Right cardiac atrium (tissue), 5 donors: Measurements from ENCODE around the gene TOX2. TPM values are rescaled to one million over a fixed set of nuclear protein-coding genes. Genes with fewer than 3 reads are reported as not detected.

ENCODE experiments used
- ATAC-seq, 2 donors: fragments of 200-7000 bp; cut with Tn5 transposase; one replicate each; pipeline versions ENCODE4 v1.8.0 to v1.9.1; 2020; ENCODE audit warnings: moderate library complexity in 2 of 2, mild to moderate bottlenecking in 1 of 2
- DNase-seq, 3 donors: peaks; one replicate each; pipeline ENCODE4 v3.0.0-alpha.2; 2020
- H3K27ac ChIP-seq: one replicate; pipeline ENCODE4 v1.5.1; 2013; ENCODE audit warnings: mild to moderate bottlenecking, low read length, control low read depth, moderate library complexity
- H3K27me3 ChIP-seq: one replicate; pipeline ENCODE4 v1.6.1; 2013; ENCODE audit not compliant: control insufficient read depth, insufficient read depth
- H3K4me1 ChIP-seq: one replicate; pipeline ENCODE4 v1.6.1; 2013; ENCODE audit warnings: low read length; ENCODE audit not compliant: control insufficient read depth, insufficient read depth
- H3K4me3 ChIP-seq: one replicate; pipeline ENCODE4 v1.5.1; 2013; ENCODE audit warnings: low read length, control low read depth
- H3K9me3 ChIP-seq: one replicate; pipeline ENCODE4 v1.6.1; 2013; ENCODE audit warnings: low read length; ENCODE audit not compliant: control insufficient read depth
- WGBS: extraction: QIAGEN DNeasy Blood & Tissue Kit; methylation state at CpG from one replicate; pipeline ENCODE4 v1.1.7; 2013; 5-methylcytosine and 5-hydroxymethylcytosine counted together
- intact Hi-C, 4 donors: fragments of 100-400 bp; cut with DNase I; formaldehyde crosslinking; loops; one replicate each; pipeline versions ENCODE4 v1.11.0 to v1.14.0; 2022 to 2023
- polyA plus RNA-seq: library from polyadenylated mRNA; stranded (reverse); fragments of 200-250 nt; gene quantifications from one replicate; pipeline ENCODE4 v1.2.3, GENCODE V29; 2013
- total RNA-seq, 4 donors: library from RNA; stranded (reverse); fragmentation: NEBNext Ultra II Directional; extraction: Animal tissue kit (Norgen Biotek cat#: 25700); gene quantifications; one replicate each; pipeline ENCODE4 v1.2.1, GENCODE V29; 2021
- donor health status: healthy with polysubstance abuse.
- donor health status: DM: no; HTN: yes; CAD: no.
- donor health status: DM: no; HTN: no; CAD: no.
- donor health status: DM: no; HTN: yes; CAD: no; lungs with severe emphysema.
- donor health status: DM: yes; HTN: yes; CAD: no.

The TOX2 gene
- total and polyA plus RNA-seq, 5 donors = 0.99 to 3.0 (median 1.5) TPM

DNA sequence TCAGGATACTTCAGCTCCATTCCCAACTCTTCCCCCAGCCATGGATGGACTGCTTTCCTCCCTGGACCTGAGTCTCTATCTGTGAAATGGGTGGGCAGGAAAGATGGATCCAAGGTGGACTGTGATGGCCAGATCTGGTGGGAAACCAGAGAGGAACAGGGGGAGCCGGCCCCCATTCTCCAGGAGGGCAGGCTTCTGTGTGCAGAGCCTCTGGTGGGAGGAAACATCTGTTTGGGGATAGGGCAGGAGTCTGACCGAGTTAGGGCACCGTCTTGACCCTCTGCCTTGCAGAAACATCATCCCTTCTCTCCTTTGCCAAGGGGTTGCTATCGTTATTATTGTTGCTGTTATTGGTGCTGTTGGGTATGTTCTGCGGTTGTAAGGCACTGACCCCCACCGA is 91.5 kb downstream of the TOX2 start:
- no peak overlapping the region for H3K27ac ChIP-seq
- intact Hi-C loops = no loop called here
- DNase-seq (no peak), ATAC-seq (no peak)
- no peaks in the 10 kb centered on the region for H3K27me3 ChIP-seq
- peaks cover 2% of the 10 kb centered on the region for H3K4me1 ChIP-seq
- WGBS = 97% methylated on average over 6 of the region's 6 CpGs
- H3K9me3 ChIP-seq = no peaks in the 10 kb centered on the region
- H3K4me3 ChIP-seq = no peak overlapping the region

DNA sequence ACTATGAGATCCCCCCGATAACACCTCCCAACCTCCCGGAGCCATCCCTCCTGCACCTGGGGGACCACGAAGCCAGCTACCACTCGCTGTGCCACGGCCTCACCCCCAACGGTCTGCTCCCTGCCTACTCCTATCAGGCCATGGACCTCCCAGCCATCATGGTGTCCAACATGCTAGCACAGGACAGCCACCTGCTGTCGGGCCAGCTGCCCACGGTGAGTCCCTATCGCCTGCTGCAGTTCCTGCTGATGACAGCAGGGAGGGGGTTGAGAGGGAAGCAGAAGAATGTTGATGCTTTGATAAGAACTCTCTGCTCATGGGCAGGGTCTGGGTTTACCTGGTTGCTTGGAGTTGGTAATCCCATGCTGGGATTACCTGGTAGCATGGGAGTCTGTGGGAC is 91.9 kb downstream of the TOX2 start:
- Histone ChIP-seq H3K4me1 (peaks cover 2% of the 10 kb centered on the region), H3K4me3 (no peak overlapping the region), H3K27ac (no peak overlapping the region), H3K9me3 (no peaks in the 10 kb centered on the region), H3K27me3 (no peaks in the 10 kb centered on the region)
- ATAC-seq (no peak), DNase-seq (no peak)
- intact Hi-C loops = no loop called here
- WGBS = 77% methylated on average over 9 of the region's 9 CpGs

DNA sequence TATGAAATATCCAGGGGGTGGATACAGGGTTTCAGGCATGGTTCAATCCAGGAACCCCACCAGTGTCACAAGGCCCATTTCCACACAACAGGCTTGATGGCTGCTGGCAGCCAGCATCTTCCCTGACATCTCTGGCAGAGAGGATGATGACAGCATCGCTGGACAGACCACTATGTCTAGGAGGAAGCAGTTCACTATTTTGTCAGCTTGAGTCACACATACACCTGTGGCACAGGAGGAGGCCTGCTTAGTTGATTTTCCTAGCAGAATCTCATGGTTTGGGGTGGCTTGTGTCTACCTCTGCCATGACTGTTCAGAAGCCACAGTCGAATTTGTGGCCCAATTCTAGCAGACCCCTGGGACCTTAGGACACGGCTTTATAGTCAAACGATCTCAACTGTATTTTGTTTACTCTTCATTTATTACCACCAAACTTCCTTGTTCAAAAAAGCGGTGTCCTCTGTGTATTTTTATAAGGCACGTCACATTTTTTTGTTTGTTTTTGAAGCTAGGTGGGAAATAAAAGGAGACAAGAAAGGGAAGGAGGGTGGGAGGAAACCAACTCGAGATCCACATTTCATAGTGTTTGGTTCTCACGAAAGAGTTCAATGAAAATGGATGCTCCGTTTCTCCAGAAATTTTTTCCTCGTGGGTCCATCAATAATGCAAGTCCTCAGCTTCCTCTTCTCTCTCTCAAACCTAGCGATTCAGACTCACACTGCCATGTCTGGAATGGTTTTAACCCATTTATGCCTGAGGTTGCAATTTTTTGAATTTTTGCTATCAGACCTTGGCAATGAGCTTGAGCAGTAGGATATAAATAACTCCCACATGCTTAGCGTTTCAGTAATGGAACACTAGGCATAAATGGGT is 94.4 kb downstream of the TOX2 start:
- no peak overlapping the region for H3K27ac ChIP-seq
- 58% methylated on average over 12 of the region's 12 CpGs for WGBS
- no peaks in the 10 kb centered on the region for H3K9me3 ChIP-seq
- H3K27me3 ChIP-seq = no peaks in the 10 kb centered on the region
- DNase-seq (no peak), ATAC-seq (no peak)
- H3K4me3 ChIP-seq = no peak overlapping the region
- intact Hi-C loops = no loop called here
- peaks cover 2% of the 10 kb centered on the region for H3K4me1 ChIP-seq

DNA sequence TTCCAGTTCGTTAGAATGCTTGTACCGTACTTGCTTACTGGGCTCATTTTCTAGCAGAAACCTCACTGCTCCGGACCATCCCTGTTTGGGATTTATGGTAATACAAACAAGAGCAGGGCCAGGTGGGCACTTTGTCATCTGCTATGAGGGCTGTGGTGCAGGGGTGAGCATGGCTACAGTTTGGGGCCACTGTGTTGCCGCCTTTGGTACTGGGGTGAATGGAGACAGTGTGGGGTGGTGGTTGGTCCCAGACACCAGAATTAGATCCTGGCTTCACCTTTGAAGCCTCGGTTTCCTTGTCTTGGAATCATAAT is 95.0 kb downstream of the TOX2 start:
- WGBS = 77% methylated on average over 5 of the region's 5 CpGs
- no peaks in the 10 kb centered on the region for H3K27me3 ChIP-seq
- intact Hi-C loops = no loop called here
- ATAC-seq (no peak), DNase-seq (no peak)
- H3K9me3 ChIP-seq = no peaks in the 10 kb centered on the region
- H3K4me1 ChIP-seq = peaks cover 2% of the 10 kb centered on the region
- H3K27ac ChIP-seq = no peak overlapping the region
- H3K4me3 ChIP-seq = no peak overlapping the region

DNA sequence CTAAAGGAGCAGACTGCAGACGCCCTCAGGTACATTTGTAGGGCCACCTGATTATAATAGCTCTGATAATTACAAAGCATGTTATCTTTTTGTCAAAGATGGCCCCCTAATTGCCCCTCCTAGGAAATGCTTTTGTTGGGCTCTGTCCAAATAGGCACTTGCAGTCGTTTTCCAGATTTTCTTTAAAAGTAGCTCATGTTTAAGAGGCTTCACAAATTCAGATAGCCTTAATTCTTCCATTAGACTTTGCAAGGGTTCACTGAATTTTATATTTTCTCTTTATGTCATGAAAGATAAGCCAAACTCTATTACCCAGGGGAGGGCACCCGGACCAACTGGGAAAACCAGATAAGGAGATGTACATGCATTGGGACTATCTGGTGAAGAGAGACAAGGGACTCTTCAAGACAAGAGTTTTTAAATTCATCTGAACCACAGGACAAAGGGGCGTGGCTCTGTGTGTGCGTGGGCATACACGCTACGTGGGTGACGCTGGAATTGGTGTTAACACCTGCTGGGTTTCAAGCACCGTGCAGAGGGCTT is 95.6 kb downstream of the TOX2 start:
- H3K4me1 ChIP-seq = peaks cover 2% of the 10 kb centered on the region
- intact Hi-C loops = no loop called here
- H3K27ac ChIP-seq = no peak overlapping the region
- ATAC-seq = no peak
- H3K27me3 ChIP-seq = no peaks in the 10 kb centered on the region
- H3K4me3 ChIP-seq = no peak overlapping the region
- WGBS = 64% methylated on average over 9 of the region's 9 CpGs
- no peaks in the 10 kb centered on the region for H3K9me3 ChIP-seq
- no peak for DNase-seq

DNA sequence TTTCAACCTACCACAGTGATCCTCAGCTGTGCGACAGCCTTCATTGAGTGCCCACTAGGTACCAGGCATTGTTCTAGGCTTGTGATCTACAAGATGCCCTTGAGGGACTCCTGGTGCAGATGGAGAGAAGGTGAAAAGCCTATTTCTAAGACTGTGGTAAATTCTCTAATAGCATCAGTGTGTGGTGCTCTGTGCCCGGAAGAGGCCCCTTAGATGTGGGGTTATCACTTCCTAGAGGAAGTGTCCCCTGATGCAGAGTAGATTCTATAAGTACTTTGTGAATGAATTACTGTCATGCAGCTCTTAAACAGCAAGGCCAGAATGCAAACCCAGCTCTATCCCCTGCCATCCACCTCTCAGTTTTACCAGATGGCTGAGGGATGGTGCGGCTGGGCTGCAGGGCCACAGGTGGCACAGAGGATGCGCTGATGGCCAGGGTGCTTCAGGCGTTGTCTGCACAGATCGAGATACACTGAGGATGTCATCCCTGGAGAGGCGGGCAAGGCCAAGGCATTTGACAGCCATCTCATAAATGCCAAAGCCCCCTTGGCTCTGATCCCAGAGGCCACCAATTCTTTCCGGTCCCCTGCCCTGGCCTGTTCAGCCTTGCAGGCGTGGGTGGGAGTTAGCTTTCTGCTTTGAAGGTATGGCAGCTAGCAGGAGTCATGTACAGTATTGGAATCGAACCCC is 96.7 kb downstream of the TOX2 start:
- Histone ChIP-seq H3K27ac (no peak overlapping the region), H3K4me3 (no peak overlapping the region), H3K27me3 (no peaks in the 10 kb centered on the region), H3K4me1 (peaks cover 2% of the 10 kb centered on the region), H3K9me3 (no peaks in the 10 kb centered on the region)
- intact Hi-C loops = no loop called here
- no peak for ATAC-seq
- 81% methylated on average over 10 of the region's 10 CpGs for WGBS
- DNase-seq = no peak

DNA sequence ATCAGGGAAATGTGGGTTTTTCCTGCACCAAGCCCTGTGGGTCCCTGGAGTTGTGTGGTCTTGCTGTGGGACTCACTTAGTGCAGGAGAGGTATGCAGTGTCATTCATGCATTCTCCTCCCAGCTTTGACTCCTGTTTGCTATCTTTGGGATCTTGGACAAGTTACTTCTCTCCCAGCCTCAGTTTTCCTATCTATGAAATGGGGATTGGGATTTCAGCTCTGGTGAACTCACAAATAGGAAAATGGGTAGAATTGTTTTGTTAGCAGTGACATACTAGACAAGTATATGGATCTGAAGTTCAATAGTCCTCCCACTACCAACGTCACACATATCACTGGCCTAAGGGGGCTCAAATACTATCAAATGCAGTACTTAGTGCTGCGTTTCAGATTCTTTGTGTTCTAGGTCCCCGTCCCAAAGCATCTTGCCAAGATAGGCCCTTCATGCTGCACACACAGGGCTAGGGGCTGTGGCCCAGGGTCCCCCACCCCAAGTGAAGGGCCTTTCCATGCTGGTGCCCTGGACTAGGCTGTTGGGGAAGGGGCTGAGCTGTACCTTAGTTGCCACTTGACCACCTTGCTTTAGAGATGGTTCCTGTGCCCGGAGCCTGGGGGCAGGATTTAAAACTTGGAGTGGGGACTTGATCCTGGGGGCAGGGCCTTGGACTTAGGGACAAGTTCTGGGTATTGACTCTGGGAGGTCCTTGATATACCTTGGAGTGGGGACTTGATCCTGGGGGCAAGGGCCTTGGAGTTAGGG is 98.0 kb downstream of the TOX2 start:
- ATAC-seq (no peak), DNase-seq (no peak)
- intact Hi-C loops = no loop called here
- H3K4me1 ChIP-seq = peaks cover 2% of the 10 kb centered on the region
- H3K9me3 ChIP-seq = no peaks in the 10 kb centered on the region
- H3K27me3 ChIP-seq = no peaks in the 10 kb centered on the region
- 91% methylated on average over 4 of the region's 4 CpGs for WGBS
- H3K27ac ChIP-seq = no peak overlapping the region
- no peak overlapping the region for H3K4me3 ChIP-seq

DNA sequence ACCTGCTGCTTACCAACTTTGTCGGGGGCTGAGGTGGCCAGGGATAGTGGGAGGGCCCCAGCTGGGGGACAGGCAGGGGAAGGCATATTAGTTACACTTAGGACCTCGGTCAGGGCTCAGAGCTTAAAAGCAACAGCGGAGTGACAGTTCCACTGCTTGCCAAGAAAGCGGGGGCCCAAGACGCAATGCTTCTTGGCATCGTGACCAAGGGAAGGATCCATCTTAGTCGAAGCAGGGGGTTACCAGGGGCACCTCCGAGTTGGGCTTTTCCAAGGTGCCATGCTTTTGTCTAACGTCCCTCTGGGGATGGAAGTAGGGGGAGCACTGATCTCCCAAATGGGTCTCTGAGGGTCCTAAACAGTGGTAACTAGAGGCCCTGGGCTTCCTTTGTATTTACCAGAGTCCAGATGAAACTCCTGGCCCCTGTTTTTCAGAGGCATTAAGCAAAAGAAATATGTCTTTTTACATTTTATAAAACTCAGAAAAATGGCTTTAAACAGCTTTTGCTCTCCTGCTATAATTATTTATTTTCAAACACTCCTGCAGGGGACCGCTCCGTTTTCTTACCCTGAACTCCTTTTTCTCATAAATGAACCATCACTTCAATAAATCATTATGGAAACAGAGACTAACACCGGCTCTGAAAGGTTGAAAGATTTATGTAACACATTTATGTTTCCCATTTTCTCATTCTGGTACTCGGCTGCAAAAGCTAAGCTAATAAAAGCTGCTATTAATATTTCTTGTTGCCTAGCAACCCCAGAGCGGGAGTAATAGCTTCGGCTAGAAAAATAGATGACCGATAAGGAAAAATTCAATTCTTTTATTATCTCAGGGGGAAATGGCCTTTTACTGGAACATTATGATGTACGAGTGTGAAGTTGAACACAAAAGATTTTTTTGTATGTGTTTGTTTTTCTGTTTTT is 100.4 kb downstream of the TOX2 start:
- ATAC-seq (no peak), DNase-seq (no peak)
- WGBS = 36% methylated on average over 17 of the region's 17 CpGs
- Histone ChIP-seq H3K9me3 (no peaks in the 10 kb centered on the region), H3K27me3 (no peaks in the 10 kb centered on the region), H3K27ac (no peak overlapping the region), H3K4me3 (no peak overlapping the region), H3K4me1 (no peaks in the 10 kb centered on the region)
- intact Hi-C loops = no loop called here

DNA sequence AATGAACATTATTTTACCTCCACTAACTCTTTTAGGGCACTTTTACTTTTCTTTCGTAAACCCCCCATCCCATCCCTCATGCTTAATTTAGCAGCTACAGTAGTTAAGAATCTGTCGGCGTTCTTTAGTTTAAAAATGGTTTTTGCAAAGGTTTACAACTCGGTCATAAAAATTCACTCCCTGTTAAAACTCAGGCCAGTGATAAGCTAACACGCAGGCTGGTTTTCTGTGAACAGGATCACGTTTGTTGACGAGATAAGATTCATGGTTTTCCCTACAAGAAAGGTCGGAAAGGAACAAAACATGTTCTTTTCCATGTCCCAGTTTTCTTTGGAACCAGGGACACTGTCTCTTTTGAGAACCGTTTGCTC is 101.1 kb downstream of the TOX2 start:
- no peak overlapping the region for H3K27ac ChIP-seq
- 36% methylated on average over 9 of the region's 9 CpGs for WGBS
- H3K27me3 ChIP-seq = no peaks in the 10 kb centered on the region
- H3K9me3 ChIP-seq = no peaks in the 10 kb centered on the region
- no peaks in the 10 kb centered on the region for H3K4me1 ChIP-seq
- ATAC-seq (no peak), DNase-seq (no peak)
- intact Hi-C loops = no loop called here
- H3K4me3 ChIP-seq = no peak overlapping the region

DNA sequence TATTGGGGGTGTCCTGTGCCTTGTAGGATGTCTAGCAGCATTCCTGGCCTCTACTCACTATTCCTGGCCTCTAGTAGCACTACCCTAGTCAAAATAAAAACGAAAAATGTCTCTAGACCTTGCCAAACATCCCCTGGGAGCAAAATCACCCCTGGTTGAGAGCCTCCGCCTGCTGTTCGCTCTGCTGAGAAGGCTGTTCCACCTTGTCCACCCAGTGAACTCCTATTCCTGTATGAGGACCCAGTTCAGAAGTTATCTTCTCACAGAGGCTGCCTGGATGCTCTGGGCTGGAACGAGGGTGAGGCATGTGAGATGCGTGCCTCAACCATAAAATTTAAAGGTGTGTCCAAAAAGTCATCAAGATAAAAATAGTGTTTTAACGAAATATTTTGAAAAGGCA is 101.9 kb downstream of the TOX2 start:
- no peak overlapping the region for H3K27ac ChIP-seq
- H3K9me3 ChIP-seq = no peaks in the 10 kb centered on the region
- intact Hi-C loops = no loop called here
- no peaks in the 10 kb centered on the region for H3K4me1 ChIP-seq
- H3K4me3 ChIP-seq = no peak overlapping the region
- WGBS = 86% methylated on average over 6 of the region's 6 CpGs
- no peaks in the 10 kb centered on the region for H3K27me3 ChIP-seq
- DNase-seq (no peak), ATAC-seq (no peak)
